K562 (cell line): Measurements from ENCODE around the gene CELA3B. TPM values are rescaled to one million over a fixed set of nuclear protein-coding genes. Genes with fewer than 3 reads are reported as not detected.
A peak's percentile ranks its signal among the peaks of the same experiment; 100 is the strongest.

ENCODE experiments used
- ATF7 ChIP-seq: fragments of 450-650 bp; IDR thresholded peaks from 2 replicates; pipeline ENCODE4 v1.7.1; 2014; ENCODE audit warnings: mild to moderate bottlenecking, moderate library complexity
- CREB1 ChIP-seq, 2 experiments: sonication (generic) in 1 of 2; formaldehyde crosslinking in 1 of 2; IDR thresholded peaks; 2 replicates each; pipeline versions ENCODE4 v1.6.1 to v1.8.0; 2012 to 2022; ENCODE audit warnings: inconsistent platforms in 1 of 2, mild to moderate bottlenecking in 1 of 2, missing genetic modification reagents in 1 of 2, moderate library complexity in 1 of 2
- DNMT1 ChIP-seq: fragments of 450-650 bp; IDR thresholded peaks from 2 replicates; pipeline ENCODE4 v1.6.1; 2016; ENCODE audit warnings: antibody characterized with exemption, mild to moderate bottlenecking
- E2F6 ChIP-seq, 2 experiments: IDR thresholded peaks; 2 replicates each; pipeline ENCODE4 v1.6.1; 2011; ENCODE audit warnings: borderline replicate concordance in 1 of 2, control low read depth in 1 of 2, low read depth in 1 of 2, low read length in 1 of 2, mild to moderate bottlenecking in 1 of 2, mixed read lengths in 1 of 2, moderate library complexity in 1 of 2; ENCODE audit not compliant: insufficient read depth in 1 of 2, insufficient read length in 1 of 2, poor library complexity in 1 of 2, severe bottlenecking in 1 of 2; ENCODE audit errors: extremely low read depth in 1 of 2
- EGR1 ChIP-seq: fragments of 450-650 bp; conservative IDR thresholded peaks from 2 replicates; pipeline ENCODE4 v1.6.1; 2017; ENCODE audit warnings: mild to moderate bottlenecking
- FOS ChIP-seq: IDR thresholded peaks from 3 replicates; pipeline ENCODE4 v1.6.1; 2011; ENCODE audit not compliant: insufficient read length; ENCODE audit errors: extremely low read depth
- JUNB ChIP-seq: fragments of 450-650 bp; formaldehyde crosslinking; conservative IDR thresholded peaks from 2 replicates; pipeline ENCODE4 v1.4.0; 2020; ENCODE audit warnings: mild to moderate bottlenecking
- L3MBTL2 ChIP-seq: fragments of 450-650 bp; IDR thresholded peaks from 2 replicates; pipeline ENCODE4 v1.6.1; 2016; ENCODE audit warnings: mild to moderate bottlenecking, moderate library complexity
- LCOR ChIP-seq: sonication (generic); formaldehyde crosslinking; IDR thresholded peaks from 2 replicates; pipeline ENCODE4 v1.8.0; 2022; ENCODE audit warnings: mild to moderate bottlenecking, missing genetic modification reagents
- MAX ChIP-seq: sonication (generic); formaldehyde crosslinking; IDR thresholded peaks from 2 replicates; pipeline ENCODE4 v1.9.0; 2022; ENCODE audit warnings: mild to moderate bottlenecking, missing genetic modification reagents
- NR1H2 ChIP-seq: sonication (generic); formaldehyde crosslinking; IDR thresholded peaks from 2 replicates; pipeline ENCODE4 v1.4.0; 2020; ENCODE audit warnings: mild to moderate bottlenecking, missing genetic modification reagents
- PHTF2 ChIP-seq: fragments of 250-450 bp; sonication (Bioruptor Pico); IDR thresholded peaks from 2 replicates; pipeline ENCODE4 v1.5.0; 2021; ENCODE audit warnings: mild to moderate bottlenecking
- RB1 ChIP-seq: fragments of 450-650 bp; IDR thresholded peaks from 2 replicates; pipeline ENCODE4 v1.6.1; 2017; ENCODE audit warnings: low read depth, mild to moderate bottlenecking
- RBM14 ChIP-seq: fragments of 200-400 bp; formaldehyde crosslinking; IDR thresholded peaks from 2 replicates; pipeline ENCODE4 v1.6.1; 2018; ENCODE audit warnings: low read depth, mild to moderate bottlenecking, low read length, moderate library complexity, borderline replicate concordance; ENCODE audit not compliant: insufficient read depth
- RBM17 ChIP-seq: fragments of 200-400 bp; formaldehyde crosslinking; IDR thresholded peaks from 2 replicates; pipeline ENCODE4 v1.6.1; 2017; ENCODE audit warnings: low read depth, mild to moderate bottlenecking, low read length, borderline replicate concordance
- RNF219 ChIP-seq: fragments of 250-450 bp; sonication (Bioruptor Pico); IDR thresholded peaks from 2 replicates; pipeline ENCODE4 v1.5.0; 2022; ENCODE audit warnings: mild to moderate bottlenecking
- SIRT6 ChIP-seq: IDR thresholded peaks from one replicate; pipeline ENCODE4 v1.6.1; 2012; ENCODE audit warnings: low read depth, mild to moderate bottlenecking, control low read depth, inconsistent platforms, low read length, moderate library complexity
- YY1 ChIP-seq, 3 experiments: IDR thresholded peaks; 2 replicates each; pipeline ENCODE4 v1.6.1; 2011; ENCODE audit warnings: low read length in 2 of 3, mild to moderate bottlenecking in 2 of 3, moderate library complexity in 2 of 3, borderline replicate concordance in 1 of 3, control low read depth in 1 of 3, low read depth in 1 of 3; ENCODE audit not compliant: insufficient read depth in 3 of 3, insufficient replicate concordance in 2 of 3, control insufficient read depth in 1 of 3, insufficient read length in 1 of 3; ENCODE audit errors: extremely low read depth in 1 of 3
- ZFP1 ChIP-seq: fragments of 450-650 bp; formaldehyde crosslinking; IDR thresholded peaks from 2 replicates; pipeline ENCODE4 v1.4.0; 2020; ENCODE audit warnings: mild to moderate bottlenecking, mixed read lengths
- ZNF140 ChIP-seq: fragments of 250-450 bp; sonication (Bioruptor Pico); IDR thresholded peaks from 2 replicates; pipeline ENCODE4 v1.8.0; 2021; ENCODE audit warnings: moderate library complexity, mild to moderate bottlenecking, inconsistent platforms
- ZNF165 ChIP-seq: fragments of 250-450 bp; sonication (Bioruptor Pico); IDR thresholded peaks from 2 replicates; pipeline ENCODE4 v1.4.0; 2020; ENCODE audit warnings: borderline replicate concordance
- ZNF212 ChIP-seq: fragments of 450-650 bp; formaldehyde crosslinking; IDR thresholded peaks from 2 replicates; pipeline ENCODE4 v1.4.0; 2020; ENCODE audit warnings: mild to moderate bottlenecking
- ZNF551 ChIP-seq: fragments of 250-450 bp; sonication (Bioruptor Pico); IDR thresholded peaks from 2 replicates; pipeline ENCODE4 v1.5.0; 2021; ENCODE audit warnings: mild to moderate bottlenecking, moderate library complexity
- polyA plus RNA-seq, 8 experiments: library from polyadenylated mRNA; depleted of rRNA in 4 of 8; stranded (reverse) in 5 of 8; unstranded in 3 of 8; fragments of >200 nt; fragmentation: Nextera tagmentation in 2 of 8; fragmentation: Illumina TruSeq in 1 of 8; extraction: Ambion mirVana in 2 of 8; extraction: Trizol in 1 of 8; gene quantifications; 2 replicates each; pipeline versions ENCODE4 v1.2.1 to v1.2.3, GENCODE V29; 2011 to 2014; ENCODE audit warnings: inconsistent platforms in 1 of 8, missing spikeins in 1 of 8
- total RNA-seq, 7 experiments: library from RNA; depleted of rRNA in 6 of 7; stranded (reverse); fragments of >200 nt in 6 of 7; fragmentation: Illumina TruSeq in 2 of 7; extraction: Trizol in 2 of 7; gene quantifications; 2 replicates each; pipeline versions ENCODE4 v1.2.1 to v1.2.3, GENCODE V29; 2011 to 2021; ENCODE audit warnings: low replicate concordance in 1 of 7

Gene CELA3B
- total and polyA plus RNA-seq, 9 of the 15 experiments (the other 6 are each of a cell fraction or from before 2014, with no cell fraction given) = 3.1 TPM; not detected in 8

GRCh38 chr1:22024485-22025367, 47.9 kb downstream of the CELA3B start (continued):
- TF ChIP-seq DNMT1 (no peak), MAX (CRISPR knock-in tag) (0 out of 2 replicates have a peak, but pooled peaks have one; percentile 32), SIRT6 (no peak), ZNF551 (CRISPR knock-in tag) (no peak), ZNF212 (CRISPR knock-in tag) (no peak), RB1 (no peak), ATF7 (no peak; the same call in 1 of the 2 replicates), ZFP1 (no peak), PHTF2 (CRISPR knock-in tag) (no peak), RBM14 (no peak), ZNF165 (CRISPR knock-in tag) (no peak), LCOR (CRISPR knock-in tag) (no peak; the same call in 1 of the 2 replicates), JUNB (CRISPR knock-in tag) (no peak), CREB1 (IDR thresholded peaks at IDR 0.05) (no peak; the same call in 1 of the 2 replicates), CREB1 (CRISPR knock-in tag; IDR thresholded peaks at IDR 0.05) (peak; percentile 36; the same call in 1 of the 2 replicates), EGR1 (no peak), NR1H2 (no peak), YY1 (IDR thresholded peaks at IDR 0.05; ENCODE audit: borderline replicate concordance in 1 of 3, control insufficient read depth in 1 of 3, extremely low read depth in 1 of 3, insufficient read depth in 3 of 3, insufficient read length in 1 of 3, insufficient replicate concordance in 2 of 3, low read depth in 1 of 3, low read length in 2 of 3) (peak in 1 of 3 experiments; percentile 8), E2F6 (IDR thresholded peaks at IDR 0.05; ENCODE audit: borderline replicate concordance in 1 of 2, extremely low read depth in 1 of 2, insufficient read depth in 1 of 2, insufficient read length in 1 of 2, low read depth in 1 of 2, low read length in 1 of 2, poor library complexity in 1 of 2, severe bottlenecking in 1 of 2) (no peak), RNF219 (no peak), FOS (no peak), L3MBTL2 (no peak), ZNF140 (CRISPR knock-in tag) (no peak), RBM17 (no peak)
